ENCODE measurements around the gene B9D2. TPM values are rescaled to one million over a fixed set of nuclear protein-coding genes. Genes with fewer than 3 reads are reported as not detected.
A peak's percentile ranks its signal among the peaks of the same experiment; 100 is the strongest.
"Not testable (repeated sequence)": the region's sequence is repeated elsewhere in the genome, so short reads cannot be mapped to it uniquely, and the experiment has no call there.

B9D2 gene
- total RNA-seq, 6 experiments from 2014 or later, result 1.7 to 4.4 (median 2.6) TPM

- peaks cover 0 to 22% (median 7%) of the 10 kb centered on the region in 4 donors for H3K36me3 ChIP-seq
- no peak for ATAC-seq
- H3K9me3 ChIP-seq, result no peaks in the 10 kb centered on the region
- peaks cover 0 to 19% (median 8%) of the 10 kb centered on the region in 4 donors for H3K4me1 ChIP-seq
- H3K27me3 ChIP-seq, result no peaks in the 10 kb centered on the region
- TF ChIP-seq POLR2A (IDR thresholded peaks at IDR 0.05) (no peak), CTCF (IDR thresholded peaks at IDR 0.05) (no peak)
- intact Hi-C loops (cut with DNase I), result no loop called here
- 83% methylated on average over 17 of the region's 23 CpGs for WGBS (ENCODE audit: insufficient coverage, low coverage, low lambda C conversion rate, missing lambda C conversion rate)
- no peak for DNase-seq
- H3K27ac ChIP-seq, result no peak overlapping the region
- no peak overlapping the region for H3K4me3 ChIP-seq
Measured at GRCh38 chr19:41410336-41411054, 46.5 kb upstream of the B9D2 start.

GRCh38 chr19:41409288-41409687 lies 45.3 kb upstream of the B9D2 start:
- no peaks in the 10 kb centered on the region for H3K27me3 ChIP-seq
- TF ChIP-seq POLR2A (IDR thresholded peaks at IDR 0.05), result no peak
- TF ChIP-seq CTCF (IDR thresholded peaks at IDR 0.05), result no peak
- 36% methylated on average over 4 of the region's 4 CpGs for WGBS (ENCODE audit: insufficient coverage, low coverage, low lambda C conversion rate, missing lambda C conversion rate)
- H3K4me1 ChIP-seq, result peaks cover 0 to 19% (median 8%) of the 10 kb centered on the region in 4 donors
- peak overlapping the region; percentile 12 to 46 (median 41) for H3K27ac ChIP-seq
- no peaks in the 10 kb centered on the region for H3K9me3 ChIP-seq
- intact Hi-C loops (cut with DNase I), result no loop called here
- DNase-seq (peak in 1 of 3 donors; percentile 45), ATAC-seq (peak; percentile 85 to 96 (median 92))
- peaks cover 0 to 16% (median 6%) of the 10 kb centered on the region in 4 donors for H3K36me3 ChIP-seq
- no peak overlapping the region for H3K4me3 ChIP-seq

GRCh38 chr19:41408846-41409245 lies 44.9 kb upstream of the B9D2 start:
- Histone ChIP-seq H3K27ac (peak overlapping the region; percentile 12 to 46 (median 41)), H3K36me3 (peaks cover 0 to 11% (median 4%) of the 10 kb centered on the region in 4 donors), H3K4me1 (peaks cover 0 to 19% (median 8%) of the 10 kb centered on the region in 4 donors)
- ATAC-seq; H3K4me3 ChIP-seq; H3K27me3 ChIP-seq; H3K9me3 ChIP-seq; DNase-seq; intact Hi-C loops (cut with DNase I): not testable (repeated sequence)
- WGBS (ENCODE audit: insufficient coverage, low coverage, low lambda C conversion rate, missing lambda C conversion rate), result 70% methylated on average over 2 of the region's 5 CpGs

- intact Hi-C loops (cut with DNase I), result no loop called here
- no peak overlapping the region for H3K27ac ChIP-seq
- peaks cover 0 to 6% (median 3%) of the 10 kb centered on the region in 4 donors for H3K36me3 ChIP-seq
- H3K4me3 ChIP-seq, result no peak overlapping the region
- peaks cover 0 to 22% (median 8%) of the 10 kb centered on the region in 4 donors for H3K4me1 ChIP-seq
- 83% methylated on average over 4 of the region's 4 CpGs for WGBS (ENCODE audit: insufficient coverage, low coverage, low lambda C conversion rate, missing lambda C conversion rate)
- DNase-seq (no peak), ATAC-seq (no peak)
- no peaks in the 10 kb centered on the region for H3K27me3 ChIP-seq
- TF ChIP-seq POLR2A (IDR thresholded peaks at IDR 0.05) (no peak), CTCF (IDR thresholded peaks at IDR 0.05) (no peak)
- no peaks in the 10 kb centered on the region for H3K9me3 ChIP-seq
Measured at GRCh38 chr19:41408256-41408655, 44.3 kb upstream of the B9D2 start.

- 40% methylated on average over 4 of the region's 4 CpGs for WGBS (ENCODE audit: insufficient coverage, low coverage, low lambda C conversion rate, missing lambda C conversion rate)
- Histone ChIP-seq H3K36me3 (no peaks in the 10 kb centered on the region), H3K27ac (no peak overlapping the region), H3K27me3 (no peaks in the 10 kb centered on the region), H3K4me1 (peaks cover 0 to 25% (median 8%) of the 10 kb centered on the region in 4 donors), H3K9me3 (no peaks in the 10 kb centered on the region), H3K4me3 (no peak overlapping the region)
- TF ChIP-seq CTCF (IDR thresholded peaks at IDR 0.05) (no peak), POLR2A (IDR thresholded peaks at IDR 0.05) (no peak)
- intact Hi-C loops (cut with DNase I), result no loop called here
- DNase-seq, result no peak
- ATAC-seq, result peak in 2 of 4 donors; percentile 17 to 54
Measured at GRCh38 chr19:41407271-41407670, 43.3 kb upstream of the B9D2 start.
